Measurements from ENCODE around the gene PPFIBP1.

The PPFIBP1 gene

GRCh38 chr12:27674989-27675388 is 151.0 kb downstream of the PPFIBP1 start:
- DNase-seq, result no peak

GRCh38 chr12:27680619-27681018 is 156.6 kb downstream of the PPFIBP1 start:
- no peak for DNase-seq

- no peak for DNase-seq
Measured at GRCh38 chr12:27682534-27682933, 158.5 kb downstream of the PPFIBP1 start.

- DNase-seq, result no peak
Measured at GRCh38 chr12:27685274-27685673, 161.3 kb downstream of the PPFIBP1 start.

GRCh38 chr12:27686147-27686546 is 162.1 kb downstream of the PPFIBP1 start:
- DNase-seq, result no peak

GRCh38 chr12:27688671-27689070 is 164.7 kb downstream of the PPFIBP1 start:
- DNase-seq, result no peak

- no peak for DNase-seq
Measured at GRCh38 chr12:27689558-27690180, 165.7 kb downstream of the PPFIBP1 start.

GRCh38 chr12:27693403-27693802 is 169.4 kb downstream of the PPFIBP1 start:
- DNase-seq, result no peak

- DNase-seq, result no peak
Measured at GRCh38 chr12:27695556-27696292, 171.7 kb downstream of the PPFIBP1 start.

- no peak for DNase-seq
Measured at GRCh38 chr12:27696293-27696652, 172.3 kb downstream of the PPFIBP1 start, which contains the start of gene REP15. TSS of gene REP15 (plus strand) at chr12:27696447. CDS start at chr12:27696563, 116 bp downstream.

- DNase-seq, result no peak
Measured at GRCh38 chr12:27696864-27697564, 173.0 kb downstream of the PPFIBP1 start.

- DNase-seq, result peak; percentile 37
Measured at GRCh38 chr12:27703720-27704452, 179.9 kb downstream of the PPFIBP1 start.

GRCh38 chr12:27705263-27705662 is 181.3 kb downstream of the PPFIBP1 start:
- no peak for DNase-seq

- DNase-seq, result no peak
Measured at GRCh38 chr12:27707216-27707615, 183.2 kb downstream of the PPFIBP1 start.

GRCh38 chr12:27709212-27709931 is 185.4 kb downstream of the PPFIBP1 start:
- no peak for DNase-seq

GRCh38 chr12:27709932-27710591 is 186.1 kb downstream of the PPFIBP1 start:
- peak; percentile 55 for DNase-seq

- DNase-seq, result peak; percentile 88
Measured at GRCh38 chr12:27710592-27711316, 186.7 kb downstream of the PPFIBP1 start, which contains the start of gene MRPS35. TSS of gene MRPS35 (plus strand) at chr12:27710832. CDS start at chr12:27710844, 12 bp downstream.

GRCh38 chr12:27711317-27711682 is 187.3 kb downstream of the PPFIBP1 start:
- DNase-seq, result peak; percentile 25

GRCh38 chr12:27711967-27712366 is 188.0 kb downstream of the PPFIBP1 start:
- DNase-seq, result no peak

- no peak for DNase-seq
Measured at GRCh38 chr12:27723212-27723611, 199.2 kb downstream of the PPFIBP1 start.

- DNase-seq, result no peak
Measured at GRCh38 chr12:27730097-27730588, 206.1 kb downstream of the PPFIBP1 start.

Data from NCI-H345 (cell line).